ENCODE measurements around the gene MAPKAPK3. TPM values are rescaled to one million over a fixed set of nuclear protein-coding genes. Genes with fewer than 3 reads are reported as not detected.

MAPKAPK3 gene
- total and polyA plus RNA-seq, 2 of the 8 experiments (the other 6 are each of a cell fraction or from before 2014, with no cell fraction given), result 65.4 to 99.8 TPM

DNA sequence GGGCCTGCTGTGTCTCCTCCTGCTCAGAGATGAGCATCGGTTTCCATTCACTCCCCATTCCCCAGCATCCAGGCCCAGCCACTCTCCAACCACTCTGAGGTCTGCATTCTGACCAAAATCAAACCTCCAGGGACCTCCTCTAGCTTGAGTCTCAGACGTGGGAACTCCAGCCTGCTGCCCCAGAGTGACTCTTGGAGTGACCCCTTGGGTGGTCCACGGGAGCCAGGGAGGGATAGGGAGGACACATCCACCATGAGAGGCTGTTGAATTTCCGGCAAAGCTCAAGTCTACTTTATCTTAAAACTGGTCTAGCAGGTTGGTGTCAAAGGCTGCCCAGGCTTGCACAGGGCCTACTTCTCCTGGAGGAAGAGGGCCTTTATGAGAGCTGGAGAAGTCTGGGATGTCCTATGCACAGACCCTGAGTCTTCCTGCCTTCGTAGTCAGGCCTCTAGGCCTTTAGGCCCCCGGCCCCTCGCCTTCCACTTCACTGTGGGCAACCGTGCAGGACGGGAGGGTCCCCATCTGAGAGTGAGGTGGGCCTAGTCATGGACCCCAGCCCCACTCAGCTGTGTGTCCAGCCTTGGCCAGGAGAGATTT is 14.3 kb upstream of the MAPKAPK3 start (continued):
- TF ChIP-seq ZNF274 (IDR thresholded peaks at IDR 0.05; ENCODE audit: borderline replicate concordance, extremely low read depth, low read length), result no peak
- TF ChIP-seq CHD2 (IDR thresholded peaks at IDR 0.05; ENCODE audit: low read length), result no peak
- TF ChIP-seq TEAD4 (IDR thresholded peaks at IDR 0.05; ENCODE audit: low read depth, low read length), result no peak
- TF ChIP-seq KDM5A (IDR thresholded peaks at IDR 0.05; ENCODE audit: low read length), result no peak
- TF ChIP-seq BRCA1 (IDR thresholded peaks at IDR 0.05; ENCODE audit: low read depth, low read length), result no peak
